ENCODE measurements around the gene PDCD2L.
A peak's percentile ranks its signal among the peaks of the same experiment; 100 is the strongest.

GRCh38 chr19:34359140-34359953 is 44.9 kb upstream of the PDCD2L start:
- TF ChIP-seq POLR2A (IDR thresholded peaks at IDR 0.05; ENCODE audit: extremely low read depth, insufficient read length) (peak; percentile 28), CTCF (IDR thresholded peaks at IDR 0.05; ENCODE audit: low read depth, low read length) (peak; percentile 55), MYC (IDR thresholded peaks at IDR 0.05; ENCODE audit: low read depth, low read length) (peak; percentile 74)

Measured in NB4 (cell line).